ENCODE data around the gene ABCB1.

ABCB1 gene

GRCh38 chr7:87538052-87538451 is 62.6 kb downstream of the ABCB1 start:
- Histone ChIP-seq H3K27me3 (ENCODE audit: control insufficient read depth, insufficient read depth, low read length) (no peaks in the 10 kb centered on the region), H3K9me3 (ENCODE audit: control insufficient read depth, low read length) (no peaks in the 10 kb centered on the region)

DNA sequence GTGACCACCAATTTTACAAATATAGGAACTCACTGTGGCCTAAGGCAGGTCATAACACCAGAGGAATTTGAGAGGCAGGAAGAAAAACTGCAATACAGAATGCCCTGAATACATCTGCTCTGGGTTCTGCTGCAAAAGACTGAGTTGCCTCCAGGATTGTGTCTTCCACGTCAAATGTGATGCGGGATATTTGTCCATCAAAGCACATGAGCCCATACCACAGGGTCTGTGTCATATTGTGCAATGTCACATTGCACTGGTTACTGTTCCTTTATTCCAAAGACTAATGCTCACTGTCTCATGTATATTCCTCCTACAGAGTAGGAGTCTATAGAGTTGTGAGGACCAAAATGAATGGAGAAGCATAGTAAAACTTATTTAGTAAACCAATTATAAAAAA is 66.6 kb downstream of the ABCB1 start:
- H3K4me1 ChIP-seq (ENCODE audit: control insufficient read depth, insufficient read depth, low read length) = no peaks in the 10 kb centered on the region
- no peaks in the 10 kb centered on the region for H3K27me3 ChIP-seq (ENCODE audit: control insufficient read depth, insufficient read depth, low read length)
- no peak overlapping the region for H3K4me3 ChIP-seq (ENCODE audit: low read length)
- no peaks in the 10 kb centered on the region for H3K36me3 ChIP-seq (ENCODE audit: control insufficient read depth, insufficient read depth, low read length)
- no peaks in the 10 kb centered on the region for H3K9me3 ChIP-seq (ENCODE audit: control insufficient read depth, low read length)
- H3K9ac ChIP-seq (ENCODE audit: low read length) = no peak overlapping the region

More at GRCh38 chr7:87538052-87538451, 62.6 kb downstream of the ABCB1 start:
- no peaks in the 10 kb centered on the region for H3K36me3 ChIP-seq (ENCODE audit: control insufficient read depth, insufficient read depth, low read length)
- H3K4me1 ChIP-seq (ENCODE audit: control insufficient read depth, insufficient read depth, low read length) = no peaks in the 10 kb centered on the region
- no peak overlapping the region for H3K4me3 ChIP-seq (ENCODE audit: low read length)
- no peak overlapping the region for H3K9ac ChIP-seq (ENCODE audit: low read length)

DNA sequence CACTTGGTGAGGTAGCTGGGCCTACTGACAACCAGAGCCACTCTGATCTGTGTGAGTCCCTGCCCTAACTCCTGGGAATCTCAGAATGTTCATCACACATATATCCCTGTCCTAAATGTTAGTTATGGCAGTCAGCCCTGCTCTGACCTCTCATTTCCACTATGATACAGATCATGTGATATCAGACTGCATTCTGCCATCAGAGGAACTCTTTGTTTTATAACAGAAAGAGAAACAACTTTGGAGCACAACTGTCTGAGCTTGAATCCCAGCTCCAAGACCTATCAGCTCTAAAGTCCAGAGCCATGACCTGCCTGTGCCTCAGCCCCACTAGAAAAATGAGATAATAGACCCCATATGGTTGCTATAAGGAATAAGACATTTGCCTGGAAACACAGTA is 70.6 kb downstream of the ABCB1 start:
- no peaks in the 10 kb centered on the region for H3K27me3 ChIP-seq (ENCODE audit: control insufficient read depth, insufficient read depth, low read length)
- H3K4me1 ChIP-seq (ENCODE audit: control insufficient read depth, insufficient read depth, low read length) = no peaks in the 10 kb centered on the region

GRCh38 chr7:87528730-87529129 is 72.0 kb downstream of the ABCB1 start:
- Histone ChIP-seq H3K36me3 (ENCODE audit: control insufficient read depth, insufficient read depth, low read length) (no peaks in the 10 kb centered on the region), H3K9ac (ENCODE audit: low read length) (no peak overlapping the region), H3K9me3 (ENCODE audit: control insufficient read depth, low read length) (no peaks in the 10 kb centered on the region), H3K4me3 (ENCODE audit: low read length) (no peak overlapping the region), H3K4me1 (ENCODE audit: control insufficient read depth, insufficient read depth, low read length) (no peaks in the 10 kb centered on the region), H3K27me3 (ENCODE audit: control insufficient read depth, insufficient read depth, low read length) (no peaks in the 10 kb centered on the region)

More for the DNA sequence above, 70.6 kb downstream of the ABCB1 start:
- no peaks in the 10 kb centered on the region for H3K36me3 ChIP-seq (ENCODE audit: control insufficient read depth, insufficient read depth, low read length)
- no peaks in the 10 kb centered on the region for H3K9me3 ChIP-seq (ENCODE audit: control insufficient read depth, low read length)
- no peak overlapping the region for H3K9ac ChIP-seq (ENCODE audit: low read length)
- no peak overlapping the region for H3K4me3 ChIP-seq (ENCODE audit: low read length)

DNA sequence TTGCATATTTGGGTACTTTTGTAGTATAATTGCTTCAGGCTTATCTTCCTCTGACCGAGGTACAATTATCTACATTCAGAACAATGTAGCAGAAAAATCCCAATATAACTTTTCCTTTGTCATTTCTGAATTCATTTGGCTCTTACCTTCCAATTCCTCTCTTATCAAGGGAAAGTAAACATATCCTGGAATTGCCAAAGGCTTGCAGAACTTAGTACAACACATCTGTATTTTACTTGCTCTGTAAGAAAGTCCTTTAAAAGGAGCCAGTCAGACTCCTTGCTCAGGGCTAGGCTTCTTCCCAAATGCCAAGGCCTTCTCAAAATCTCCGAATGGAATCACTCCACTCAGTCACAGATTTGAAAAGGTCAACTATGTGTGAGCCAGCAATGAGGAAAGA is 81.9 kb downstream of the ABCB1 start:
- H3K4me3 ChIP-seq (ENCODE audit: low read length) = no peak overlapping the region
- H3K9ac ChIP-seq (ENCODE audit: low read length) = no peak overlapping the region
- no peaks in the 10 kb centered on the region for H3K27me3 ChIP-seq (ENCODE audit: control insufficient read depth, insufficient read depth, low read length)
- H3K4me1 ChIP-seq (ENCODE audit: control insufficient read depth, insufficient read depth, low read length) = no peaks in the 10 kb centered on the region
- H3K9me3 ChIP-seq (ENCODE audit: control insufficient read depth, low read length) = no peaks in the 10 kb centered on the region
- no peaks in the 10 kb centered on the region for H3K36me3 ChIP-seq (ENCODE audit: control insufficient read depth, insufficient read depth, low read length)

DNA sequence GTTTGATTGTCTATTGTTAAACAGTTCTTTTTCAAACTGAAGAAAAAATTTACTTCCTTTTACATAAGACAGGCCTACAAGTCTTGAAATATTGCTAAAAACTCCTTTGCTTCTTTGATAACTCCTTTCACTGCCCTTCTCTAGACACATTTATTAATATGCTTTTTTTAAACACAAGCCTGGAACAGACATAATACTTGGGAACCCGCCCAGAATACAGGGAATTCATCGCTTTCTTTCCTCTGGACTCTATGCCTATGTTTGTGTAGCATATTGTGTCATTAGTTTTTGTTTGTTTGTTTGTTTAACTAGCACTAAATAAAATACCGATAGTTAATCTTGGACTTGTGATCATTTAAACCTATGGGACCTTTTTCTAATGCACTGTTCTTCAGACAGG is 82.8 kb downstream of the ABCB1 start:
- Histone ChIP-seq H3K36me3 (ENCODE audit: control insufficient read depth, insufficient read depth, low read length) (no peaks in the 10 kb centered on the region), H3K27me3 (ENCODE audit: control insufficient read depth, insufficient read depth, low read length) (no peaks in the 10 kb centered on the region), H3K4me3 (ENCODE audit: low read length) (no peak overlapping the region), H3K9ac (ENCODE audit: low read length) (no peak overlapping the region), H3K9me3 (ENCODE audit: control insufficient read depth, low read length) (no peaks in the 10 kb centered on the region), H3K4me1 (ENCODE audit: control insufficient read depth, insufficient read depth, low read length) (no peaks in the 10 kb centered on the region)

- Histone ChIP-seq H3K4me1 (ENCODE audit: control insufficient read depth, insufficient read depth, low read length) (no peaks in the 10 kb centered on the region), H3K36me3 (ENCODE audit: control insufficient read depth, insufficient read depth, low read length) (no peaks in the 10 kb centered on the region), H3K9ac (ENCODE audit: low read length) (no peak overlapping the region), H3K9me3 (ENCODE audit: control insufficient read depth, low read length) (no peaks in the 10 kb centered on the region), H3K27me3 (ENCODE audit: control insufficient read depth, insufficient read depth, low read length) (no peaks in the 10 kb centered on the region), H3K4me3 (ENCODE audit: low read length) (no peak overlapping the region)
These were observed 83.4 kb downstream of the ABCB1 start for GRCh38 chr7:87517136-87517815.

DNA sequence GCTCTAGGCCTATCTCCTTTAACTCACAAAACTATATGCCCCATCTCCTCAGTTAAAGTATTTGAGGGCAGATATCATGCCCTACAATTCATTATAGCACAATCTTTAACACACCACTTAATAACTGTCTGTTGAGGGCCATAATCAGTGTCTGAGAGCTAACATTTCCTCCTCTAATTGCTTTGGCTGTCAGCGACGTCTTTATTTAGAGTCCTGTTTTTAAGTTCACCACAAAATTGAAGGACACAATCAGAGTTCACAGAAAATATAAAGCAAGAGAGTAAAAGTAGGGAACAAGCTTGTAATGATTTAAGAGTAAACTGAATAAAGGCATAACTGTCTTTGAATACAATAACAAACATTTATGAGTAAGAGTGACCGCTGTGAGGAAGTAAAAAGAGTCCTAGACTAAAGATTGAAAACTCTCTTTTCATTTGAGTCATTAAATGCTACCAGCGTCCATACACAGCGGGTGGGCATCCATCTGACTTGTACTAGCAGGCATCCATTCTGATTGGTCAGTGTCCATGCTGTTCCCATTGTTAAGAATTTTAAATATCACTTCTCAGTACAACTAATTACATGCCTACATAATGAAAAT is 86.8 kb downstream of the ABCB1 start:
- Histone ChIP-seq H3K9ac (ENCODE audit: low read length) (no peak overlapping the region), H3K4me3 (ENCODE audit: low read length) (no peak overlapping the region), H3K36me3 (ENCODE audit: control insufficient read depth, insufficient read depth, low read length) (no peaks in the 10 kb centered on the region), H3K4me1 (ENCODE audit: control insufficient read depth, insufficient read depth, low read length) (no peaks in the 10 kb centered on the region), H3K9me3 (ENCODE audit: control insufficient read depth, low read length) (no peaks in the 10 kb centered on the region), H3K27me3 (ENCODE audit: control insufficient read depth, insufficient read depth, low read length) (no peaks in the 10 kb centered on the region)

DNA sequence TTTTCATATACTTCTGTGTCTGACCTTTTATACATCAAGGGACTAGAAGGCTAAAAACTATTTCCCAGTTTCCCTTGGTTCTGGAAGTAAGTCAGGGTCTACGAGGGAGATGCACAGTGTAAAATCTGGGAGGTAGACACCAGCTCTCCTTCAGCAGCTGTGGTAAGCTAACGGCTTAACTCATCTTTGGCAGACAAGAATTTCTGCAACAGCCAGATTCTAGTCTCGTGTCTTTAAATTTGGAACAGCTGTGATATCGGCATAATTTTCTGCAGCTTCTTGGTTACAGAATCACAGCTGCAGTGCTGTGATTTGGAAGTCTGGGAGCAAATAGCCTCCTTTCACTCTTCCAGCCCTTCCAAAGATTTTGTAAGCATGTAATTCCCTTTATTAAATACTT is 87.8 kb downstream of the ABCB1 start:
- H3K27me3 ChIP-seq (ENCODE audit: control insufficient read depth, insufficient read depth, low read length) = no peaks in the 10 kb centered on the region

GRCh38 chr7:87511510-87511909 is 89.2 kb downstream of the ABCB1 start:
- H3K9ac ChIP-seq (ENCODE audit: low read length) = no peak overlapping the region

More for the DNA sequence above, 87.8 kb downstream of the ABCB1 start:
- no peaks in the 10 kb centered on the region for H3K9me3 ChIP-seq (ENCODE audit: control insufficient read depth, low read length)
- no peak overlapping the region for H3K4me3 ChIP-seq (ENCODE audit: low read length)
- no peaks in the 10 kb centered on the region for H3K4me1 ChIP-seq (ENCODE audit: control insufficient read depth, insufficient read depth, low read length)
- H3K9ac ChIP-seq (ENCODE audit: low read length) = no peak overlapping the region
- no peaks in the 10 kb centered on the region for H3K36me3 ChIP-seq (ENCODE audit: control insufficient read depth, insufficient read depth, low read length)

DNA sequence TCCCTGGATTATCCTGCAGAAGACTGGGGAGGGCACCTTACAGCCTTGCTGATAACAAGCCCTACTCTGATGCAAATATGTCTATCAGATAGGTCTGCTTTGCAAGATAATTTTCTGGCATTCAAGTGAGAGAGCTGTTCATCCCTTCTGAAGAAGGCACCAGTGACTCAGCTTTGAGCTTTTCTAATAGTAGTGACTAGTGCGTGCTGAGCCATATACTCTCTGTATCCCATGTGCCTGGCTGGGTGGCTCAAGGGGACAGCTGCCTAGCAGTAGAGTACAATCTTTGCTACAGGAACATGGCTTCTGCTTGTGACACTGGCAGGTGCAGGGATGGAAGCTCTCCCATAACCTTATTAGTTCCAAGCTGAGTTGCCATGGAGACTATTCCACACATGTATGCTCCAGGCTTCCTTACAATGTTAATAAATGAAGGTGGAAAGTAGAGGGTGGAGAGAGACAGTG is 90.2 kb downstream of the ABCB1 start:
- Histone ChIP-seq H3K9ac (ENCODE audit: low read length) (no peak overlapping the region), H3K36me3 (ENCODE audit: control insufficient read depth, insufficient read depth, low read length) (no peaks in the 10 kb centered on the region), H3K4me1 (ENCODE audit: control insufficient read depth, insufficient read depth, low read length) (no peaks in the 10 kb centered on the region), H3K9me3 (ENCODE audit: control insufficient read depth, low read length) (no peaks in the 10 kb centered on the region), H3K27me3 (ENCODE audit: control insufficient read depth, insufficient read depth, low read length) (no peaks in the 10 kb centered on the region), H3K4me3 (ENCODE audit: low read length) (no peak overlapping the region)

More at GRCh38 chr7:87511510-87511909, 89.2 kb downstream of the ABCB1 start:
- no peaks in the 10 kb centered on the region for H3K36me3 ChIP-seq (ENCODE audit: control insufficient read depth, insufficient read depth, low read length)
- no peaks in the 10 kb centered on the region for H3K9me3 ChIP-seq (ENCODE audit: control insufficient read depth, low read length)
- H3K4me1 ChIP-seq (ENCODE audit: control insufficient read depth, insufficient read depth, low read length) = no peaks in the 10 kb centered on the region
- H3K4me3 ChIP-seq (ENCODE audit: low read length) = no peak overlapping the region
- no peaks in the 10 kb centered on the region for H3K27me3 ChIP-seq (ENCODE audit: control insufficient read depth, insufficient read depth, low read length)

DNA sequence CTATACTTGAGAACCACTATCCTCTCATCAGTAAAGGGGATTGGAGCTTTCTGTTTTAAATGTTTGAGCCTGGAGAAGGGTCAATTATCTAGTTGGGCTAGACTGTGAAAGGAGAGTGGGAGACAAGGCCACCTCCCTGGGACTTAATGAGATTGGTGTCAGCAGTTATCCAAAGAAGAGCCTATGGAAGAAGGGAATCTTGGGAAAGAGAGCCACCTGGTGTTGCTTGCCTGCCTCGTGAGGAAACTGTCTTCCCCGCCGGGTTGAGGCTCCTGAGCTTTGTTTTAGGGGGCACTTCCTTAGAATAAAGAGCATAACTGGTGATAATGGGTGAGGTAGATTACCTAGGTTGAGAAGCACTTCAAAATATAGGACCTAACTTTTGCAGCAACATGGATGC is 93.2 kb downstream of the ABCB1 start:
- no peaks in the 10 kb centered on the region for H3K36me3 ChIP-seq (ENCODE audit: control insufficient read depth, insufficient read depth, low read length)
- no peak overlapping the region for H3K9ac ChIP-seq (ENCODE audit: low read length)
- no peak overlapping the region for H3K4me3 ChIP-seq (ENCODE audit: low read length)
- no peaks in the 10 kb centered on the region for H3K9me3 ChIP-seq (ENCODE audit: control insufficient read depth, low read length)
- no peaks in the 10 kb centered on the region for H3K4me1 ChIP-seq (ENCODE audit: control insufficient read depth, insufficient read depth, low read length)
- no peaks in the 10 kb centered on the region for H3K27me3 ChIP-seq (ENCODE audit: control insufficient read depth, insufficient read depth, low read length)
